ENCODE results near the gene KLHL13.

DNA sequence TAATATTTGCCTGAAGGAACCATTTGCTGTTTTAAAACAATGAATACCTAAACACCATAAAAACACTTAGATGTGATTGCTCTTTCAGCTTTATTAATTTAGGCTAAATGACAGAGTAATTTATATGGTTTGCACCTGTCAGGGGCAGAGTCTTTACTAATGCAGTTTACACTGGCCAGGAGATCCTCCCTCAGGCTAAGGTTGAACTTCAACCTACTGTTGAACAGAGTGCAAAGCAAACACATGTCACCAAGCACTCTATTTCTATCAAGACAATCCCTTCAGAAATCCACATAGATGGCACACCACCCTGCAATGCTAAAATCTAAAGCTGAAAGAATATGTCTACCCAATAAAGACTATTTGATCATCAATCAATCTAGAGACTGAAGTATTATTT, 147.3 kb downstream of the KLHL13 start:
- TF ChIP-seq, protein P1, sequence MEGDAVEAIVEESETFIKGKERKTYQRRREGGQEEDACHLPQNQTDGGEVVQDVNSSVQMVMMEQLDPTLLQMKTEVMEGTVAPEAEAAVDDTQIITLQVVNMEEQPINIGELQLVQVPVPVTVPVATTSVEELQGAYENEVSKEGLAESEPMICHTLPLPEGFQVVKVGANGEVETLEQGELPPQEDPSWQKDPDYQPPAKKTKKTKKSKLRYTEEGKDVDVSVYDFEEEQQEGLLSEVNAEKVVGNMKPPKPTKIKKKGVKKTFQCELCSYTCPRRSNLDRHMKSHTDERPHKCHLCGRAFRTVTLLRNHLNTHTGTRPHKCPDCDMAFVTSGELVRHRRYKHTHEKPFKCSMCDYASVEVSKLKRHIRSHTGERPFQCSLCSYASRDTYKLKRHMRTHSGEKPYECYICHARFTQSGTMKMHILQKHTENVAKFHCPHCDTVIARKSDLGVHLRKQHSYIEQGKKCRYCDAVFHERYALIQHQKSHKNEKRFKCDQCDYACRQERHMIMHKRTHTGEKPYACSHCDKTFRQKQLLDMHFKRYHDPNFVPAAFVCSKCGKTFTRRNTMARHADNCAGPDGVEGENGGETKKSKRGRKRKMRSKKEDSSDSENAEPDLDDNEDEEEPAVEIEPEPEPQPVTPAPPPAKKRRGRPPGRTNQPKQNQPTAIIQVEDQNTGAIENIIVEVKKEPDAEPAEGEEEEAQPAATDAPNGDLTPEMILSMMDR (IDR thresholded peaks at IDR 0.05): no peak
- no peak for TF ChIP-seq POLR2A (IDR thresholded peaks at IDR 0.05)

Data from ovary (tissue), 3 donors.